Ovary (tissue), 9 donors: ENCODE results near the gene SAMD10. TPM values are rescaled to one million over a fixed set of nuclear protein-coding genes. Genes with fewer than 3 reads are reported as not detected.

Experiments used
- DNase-seq, 5 donors: peaks; one replicate each; pipeline ENCODE4 v3.0.0-alpha.2; 2019 to 2020
- H3K27ac ChIP-seq, 2 donors: fragments of 200-600 bp; one replicate each; pipeline versions ENCODE4 v1.5.1 to v1.8.0; 2019 to 2022
- H3K27me3 ChIP-seq: fragments of 200-600 bp; one replicate; pipeline ENCODE4 v1.8.0; 2022
- H3K36me3 ChIP-seq: fragments of 200-600 bp; sonication (generic); one replicate; pipeline ENCODE4 v1.5.1; 2019
- H3K4me1 ChIP-seq: one replicate; pipeline ENCODE4 v1.8.1; 2013; ENCODE audit warnings: mild to moderate bottlenecking, moderate library complexity; ENCODE audit not compliant: insufficient read depth
- H3K4me3 ChIP-seq: fragments of 200-600 bp; sonication (generic); one replicate; pipeline ENCODE4 v1.5.1; 2017
- H3K9me3 ChIP-seq, 2 donors: fragments of 200-600 bp in 1 of 2; sonication (generic) in 1 of 2; one replicate each; pipeline versions ENCODE4 v1.5.1 to v1.8.1; 2013 to 2019; ENCODE audit warnings: mild to moderate bottlenecking in 1 of 2, moderate library complexity in 1 of 2
- EP300 ChIP-seq: sonication (generic); formaldehyde crosslinking; IDR thresholded peaks from one replicate; pipeline ENCODE4 v1.6.1; 2017; ENCODE audit warnings: antibody characterized with exemption
- POLR2A ChIP-seq: fragments of 450-650 bp; IDR thresholded peaks from one replicate; pipeline ENCODE4 v1.6.1; 2017; ENCODE audit warnings: antibody characterized with exemption, mild to moderate bottlenecking, moderate library complexity
- WGBS, 3 donors: extraction: QIAGEN DNeasy Blood & Tissue Kit in 1 of 3; methylation state at CpG; one replicate each; pipeline versions ENCODE4 v1.1.5 to v1.1.7; 2013 to 2017; 5-methylcytosine and 5-hydroxymethylcytosine counted together
- intact Hi-C, 4 donors: fragments of 100-400 bp; cut with DNase I; formaldehyde crosslinking; loops; one replicate each; pipeline versions ENCODE4 v1.11.0 to v1.15.1; 2022 to 2023
- polyA plus RNA-seq, 2 donors: library from polyadenylated mRNA; stranded (reverse); fragments of 200-250 nt in 1 of 2; fragments of 350-450 nt in 1 of 2; fragmentation: Illumina TruSeq in 1 of 2; extraction: RNeasy Lipid Tissue Mini Kit (QIAGEN cat#74804) in 1 of 2; gene quantifications; one replicate each; pipeline ENCODE4 v1.2.3, GENCODE V29; 2013 to 2014
- total RNA-seq, 7 donors: library from RNA; depleted of rRNA in 2 of 7; stranded (reverse); fragments of >200 nt in 2 of 7; fragmentation: NEBNext Ultra II Directional in 3 of 7; extraction: Animal tissue kit (Norgen Biotek cat#: 25700) in 3 of 7; gene quantifications; one replicate each; pipeline versions ENCODE4 v1.1.0 to v1.2.4, GENCODE V29; 2016 to 2023
- TF ChIP-seq, protein P1 (sequence below), 3 donors: fragments of 450-650 bp in 2 of 3; fragments of 200-600 bp in 1 of 3; IDR thresholded peaks; one replicate each; pipeline versions ENCODE4 v1.5.1 to v1.8.0; 2016 to 2022; ENCODE audit warnings: antibody characterized with exemption in 3 of 3, mild to moderate bottlenecking in 1 of 3
- donor health status: DM: no; HTN: no; CAD: no; lungs with moderate emphysema.
- donor health status: DM: no; HTN: no; CAD: no.
- donor health status: Bipolar disorder and iron deficiency.
- donor health status: DM: yes; HTN: yes; CAD: no.
- donor health status: DM: no; HTN: no; CAD: no.
- donor health status: DM: yes; HTN: yes; CAD: no.

The SAMD10 gene
- total and polyA plus RNA-seq, 9 donors, result 0.20 to 3.1 (median 0.50) TPM

DNA sequence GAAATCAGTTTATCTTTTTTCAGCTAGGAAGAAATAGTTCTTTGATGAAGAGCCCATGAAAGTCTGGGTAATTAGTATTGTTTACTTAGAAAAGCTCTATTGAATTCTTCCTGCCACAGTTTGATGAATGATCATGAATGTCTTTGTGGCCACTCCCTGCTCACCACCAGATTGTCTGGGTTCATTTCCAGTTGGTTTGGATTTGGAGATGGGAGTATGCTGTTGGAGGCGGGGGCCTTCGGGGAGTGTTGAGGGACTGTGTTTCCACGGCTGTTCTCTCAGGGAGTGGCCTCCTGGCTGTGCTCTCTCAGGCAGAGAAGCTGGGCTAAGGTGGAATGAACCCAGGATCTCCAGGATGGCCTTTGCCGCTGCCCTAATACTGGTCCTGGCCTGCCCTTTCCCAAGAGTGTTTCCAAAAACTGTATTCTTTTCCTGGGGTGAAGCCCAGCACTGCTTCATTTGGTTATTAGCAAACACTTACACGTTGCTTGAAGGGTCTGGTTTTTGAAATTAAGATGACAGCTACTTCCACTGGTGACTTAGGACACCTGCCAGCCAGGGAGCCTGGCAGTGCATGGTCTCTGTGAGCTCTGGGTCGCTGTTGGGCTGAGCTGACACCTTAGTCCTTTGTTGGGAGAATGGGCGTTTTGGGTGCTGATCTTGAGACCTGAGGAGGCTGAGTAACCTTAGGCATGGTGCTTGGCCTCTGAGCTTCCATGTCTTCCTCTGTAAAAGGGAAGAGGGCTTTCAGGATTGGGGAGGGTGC lies 24.7 kb upstream of the SAMD10 start:
- no peaks in the 10 kb centered on the region for H3K9me3 ChIP-seq
- WGBS, 3 donors, result 64 to 78% (median 76%) methylated on average over 7 of the region's 7 CpGs
- H3K27me3 ChIP-seq, result no peaks in the 10 kb centered on the region
- H3K36me3 ChIP-seq, result no peaks in the 10 kb centered on the region
- no peak for TF ChIP-seq EP300
- TF ChIP-seq, protein P1, sequence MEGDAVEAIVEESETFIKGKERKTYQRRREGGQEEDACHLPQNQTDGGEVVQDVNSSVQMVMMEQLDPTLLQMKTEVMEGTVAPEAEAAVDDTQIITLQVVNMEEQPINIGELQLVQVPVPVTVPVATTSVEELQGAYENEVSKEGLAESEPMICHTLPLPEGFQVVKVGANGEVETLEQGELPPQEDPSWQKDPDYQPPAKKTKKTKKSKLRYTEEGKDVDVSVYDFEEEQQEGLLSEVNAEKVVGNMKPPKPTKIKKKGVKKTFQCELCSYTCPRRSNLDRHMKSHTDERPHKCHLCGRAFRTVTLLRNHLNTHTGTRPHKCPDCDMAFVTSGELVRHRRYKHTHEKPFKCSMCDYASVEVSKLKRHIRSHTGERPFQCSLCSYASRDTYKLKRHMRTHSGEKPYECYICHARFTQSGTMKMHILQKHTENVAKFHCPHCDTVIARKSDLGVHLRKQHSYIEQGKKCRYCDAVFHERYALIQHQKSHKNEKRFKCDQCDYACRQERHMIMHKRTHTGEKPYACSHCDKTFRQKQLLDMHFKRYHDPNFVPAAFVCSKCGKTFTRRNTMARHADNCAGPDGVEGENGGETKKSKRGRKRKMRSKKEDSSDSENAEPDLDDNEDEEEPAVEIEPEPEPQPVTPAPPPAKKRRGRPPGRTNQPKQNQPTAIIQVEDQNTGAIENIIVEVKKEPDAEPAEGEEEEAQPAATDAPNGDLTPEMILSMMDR (IDR thresholded peaks at IDR 0.05), result no peak
- no peak for TF ChIP-seq POLR2A
- H3K27ac ChIP-seq, result no peak overlapping the region
- no peak for DNase-seq
- H3K4me3 ChIP-seq, result no peak overlapping the region
- intact Hi-C loops, result no loop called here
- no peaks in the 10 kb centered on the region for H3K4me1 ChIP-seq

DNA sequence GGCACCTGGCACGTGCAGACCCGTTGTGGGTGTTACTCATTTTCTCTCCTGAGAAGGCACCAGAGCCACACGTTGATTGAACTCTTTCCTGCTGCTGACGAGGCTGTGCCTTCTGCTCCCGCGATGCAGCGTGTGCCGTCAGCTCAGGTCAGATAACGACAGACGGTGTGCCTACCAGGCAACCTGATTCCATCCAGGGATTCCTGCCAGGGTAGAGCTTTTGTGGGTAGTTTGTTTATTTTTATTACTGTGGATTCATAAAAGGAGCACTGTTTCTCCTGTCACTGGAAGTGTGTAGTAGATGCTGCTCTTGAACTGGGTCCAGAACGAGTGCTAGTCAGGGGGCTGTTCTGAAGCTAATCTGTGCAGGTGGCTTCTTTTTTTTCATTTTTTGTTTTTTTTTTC lies 22.2 kb upstream of the SAMD10 start:
- DNase-seq, result no peak
- intact Hi-C loops, result no loop called here
- no peaks in the 10 kb centered on the region for H3K36me3 ChIP-seq
- no peaks in the 10 kb centered on the region for H3K9me3 ChIP-seq
- no peak overlapping the region for H3K27ac ChIP-seq
- no peaks in the 10 kb centered on the region for H3K27me3 ChIP-seq
- WGBS, 3 donors, result 59 to 74% (median 68%) methylated on average over 11 of the region's 11 CpGs
- TF ChIP-seq, protein P1 (IDR thresholded peaks at IDR 0.05), result no peak
- TF ChIP-seq POLR2A, result no peak
- TF ChIP-seq EP300, result no peak
- no peaks in the 10 kb centered on the region for H3K4me1 ChIP-seq
- no peak overlapping the region for H3K4me3 ChIP-seq

DNA sequence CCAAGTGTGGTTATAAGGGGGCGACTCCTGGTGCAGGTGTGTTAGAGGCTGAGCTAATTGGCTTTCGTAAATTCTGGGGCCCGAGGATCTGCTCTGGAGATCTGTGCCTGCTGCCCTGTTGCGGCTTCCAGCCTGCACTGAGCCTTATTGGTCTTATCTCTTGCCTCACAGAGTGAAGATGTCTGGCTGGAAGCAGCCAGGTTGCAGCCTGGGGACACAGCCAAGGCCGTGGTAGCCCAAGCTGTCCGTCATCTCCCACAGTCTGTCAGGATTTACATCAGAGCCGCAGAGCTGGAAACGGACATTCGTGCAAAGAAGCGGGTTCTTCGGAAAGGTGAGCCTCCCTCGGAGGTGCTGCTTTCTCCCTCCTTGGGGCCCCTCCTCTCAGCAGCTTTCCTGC lies 21.5 kb upstream of the SAMD10 start:
- TF ChIP-seq EP300 (no peak), POLR2A (no peak)
- TF ChIP-seq, protein P1 (IDR thresholded peaks at IDR 0.05), result no peak
- Histone ChIP-seq H3K4me1 (no peaks in the 10 kb centered on the region), H3K9me3 (no peaks in the 10 kb centered on the region), H3K27ac (no peak overlapping the region), H3K4me3 (no peak overlapping the region), H3K27me3 (no peaks in the 10 kb centered on the region), H3K36me3 (no peaks in the 10 kb centered on the region)
- DNase-seq, result no peak
- WGBS, 3 donors, result 79 to 81% (median 80%) methylated on average over 12 of the region's 12 CpGs
- intact Hi-C loops, result no loop called here

DNA sequence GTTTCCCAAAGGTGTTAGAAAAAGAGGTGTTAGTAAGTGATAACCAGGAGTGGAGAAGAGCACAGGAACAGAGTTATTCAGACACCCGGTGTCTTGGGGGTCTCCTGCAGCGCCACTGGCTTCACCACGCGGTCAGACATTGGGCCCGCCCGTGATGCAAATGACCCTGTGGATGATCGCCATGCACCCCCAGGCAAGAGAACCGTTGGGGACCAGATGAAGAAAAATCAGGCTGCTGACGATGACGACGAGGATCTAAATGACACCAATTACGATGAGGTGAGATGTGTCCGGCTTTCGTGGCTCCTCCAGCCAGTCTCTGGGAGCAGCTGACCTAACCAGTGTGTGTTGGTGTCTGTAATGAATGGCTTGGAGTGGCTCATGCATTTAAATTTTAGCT lies 3.5 kb upstream of the SAMD10 start:
- H3K9me3 ChIP-seq, result no peaks in the 10 kb centered on the region
- H3K4me3 ChIP-seq, result no peak overlapping the region
- H3K27ac ChIP-seq, result no peak overlapping the region
- H3K27me3 ChIP-seq, result peaks cover 5% of the 10 kb centered on the region
- DNase-seq, result no peak
- no peaks in the 10 kb centered on the region for H3K36me3 ChIP-seq
- TF ChIP-seq, protein P1 (IDR thresholded peaks at IDR 0.05), result no peak
- TF ChIP-seq POLR2A (no peak), EP300 (no peak)
- peaks cover 16% of the 10 kb centered on the region for H3K4me1 ChIP-seq
- intact Hi-C loops, result no loop called here
- 84 to 90% (median 88%) methylated on average over 14 of the region's 14 CpGs for WGBS, 3 donors
